Glutamatergic neuron (in vitro differentiated cells): ENCODE data around the gene TBC1D19. TPM values are rescaled to one million over a fixed set of nuclear protein-coding genes. Genes with fewer than 3 reads are reported as not detected.

ENCODE experiments used
- DNase-seq: peaks from one replicate; pipeline ENCODE4 v3.0.0; 2022
- H3K27ac Mint-ChIP-seq: one replicate; pipeline ENCODE4 v1.8.0; 2020; ENCODE audit warnings: mild to moderate bottlenecking, mixed read lengths, inconsistent platforms; ENCODE audit not compliant: unreplicated experiment
- H3K27me3 Mint-ChIP-seq: one replicate; pipeline ENCODE4 v1.8.0; 2020; ENCODE audit warnings: mild to moderate bottlenecking, moderate library complexity, mixed read lengths, inconsistent platforms; ENCODE audit not compliant: unreplicated experiment
- H3K36me3 Mint-ChIP-seq: one replicate; pipeline ENCODE4 v1.8.0; 2020; ENCODE audit warnings: mild to moderate bottlenecking, mixed read lengths, inconsistent platforms; ENCODE audit not compliant: unreplicated experiment
- H3K4me1 Mint-ChIP-seq: one replicate; pipeline ENCODE4 v1.8.0; 2020; ENCODE audit warnings: mild to moderate bottlenecking, low read depth, mixed read lengths, inconsistent platforms; ENCODE audit not compliant: unreplicated experiment
- H3K4me3 Mint-ChIP-seq: one replicate; pipeline ENCODE4 v1.8.0; 2020; ENCODE audit warnings: mild to moderate bottlenecking, mixed read lengths, inconsistent platforms; ENCODE audit not compliant: unreplicated experiment
- H3K9me3 Mint-ChIP-seq: one replicate; pipeline ENCODE4 v1.8.0; 2020; ENCODE audit warnings: mild to moderate bottlenecking, moderate library complexity, mixed read lengths, inconsistent platforms; ENCODE audit not compliant: unreplicated experiment
- CTCF ChIP-seq: fragments of 200-600 bp; sonication (generic); IDR thresholded peaks from one replicate; pipeline ENCODE4 v1.5.0; 2021; ENCODE audit not compliant: partially characterized antibody, unreplicated experiment
- total RNA-seq: library from RNA; stranded (reverse); fragmentation: NEBNext Ultra II Directional; extraction: Animal tissue kit (Norgen Biotek cat#: 25700); gene quantifications from one replicate; pipeline ENCODE4 v1.2.1, GENCODE V29; 2021; ENCODE audit not compliant: unreplicated experiment

TBC1D19 gene
- total RNA-seq, 1 donor from 2014 or later: 21.2 TPM

DNA sequence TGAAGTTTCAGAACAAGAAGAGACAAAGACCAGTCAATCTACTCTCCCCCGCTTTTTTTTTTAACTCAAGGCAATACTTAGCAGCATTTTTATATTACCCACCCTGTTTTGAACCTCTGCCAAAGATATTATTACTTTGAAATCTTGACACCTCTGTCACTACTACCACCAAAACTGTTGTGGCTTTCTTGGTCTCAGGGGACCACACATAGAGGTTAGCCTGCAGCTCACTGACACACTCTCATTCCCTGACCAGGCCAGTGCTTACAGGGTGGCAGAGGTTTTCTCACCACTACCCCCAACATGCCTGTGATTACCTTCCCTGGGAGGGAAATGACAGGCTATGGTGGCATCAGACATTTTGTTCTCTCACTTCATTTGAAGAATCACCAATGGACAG, 139.3 kb downstream of the TBC1D19 start:
- Mint-ChIP-seq H3K9me3 (peaks cover 5% of the 10 kb centered on the region), H3K27me3 (no peaks in the 10 kb centered on the region), H3K4me3 (no peak overlapping the region), H3K36me3 (no peaks in the 10 kb centered on the region), H3K4me1 (no peaks in the 10 kb centered on the region), H3K27ac (no peak overlapping the region)
- TF ChIP-seq CTCF: no peak
- DNase-seq: no peak

GRCh38 chr4:26724534-26724933, 140.7 kb downstream of the TBC1D19 start:
- no peak for TF ChIP-seq CTCF
- no peaks in the 10 kb centered on the region for H3K4me1 Mint-ChIP-seq
- peaks cover 3% of the 10 kb centered on the region for H3K9me3 Mint-ChIP-seq
- no peaks in the 10 kb centered on the region for H3K27me3 Mint-ChIP-seq
- H3K4me3 Mint-ChIP-seq: no peak overlapping the region
- H3K36me3 Mint-ChIP-seq: no peaks in the 10 kb centered on the region
- DNase-seq: no peak
- no peak overlapping the region for H3K27ac Mint-ChIP-seq

GRCh38 chr4:26726655-26727387, 142.9 kb downstream of the TBC1D19 start:
- no peak for DNase-seq
- no peak overlapping the region for H3K4me3 Mint-ChIP-seq
- H3K27ac Mint-ChIP-seq: no peak overlapping the region
- H3K9me3 Mint-ChIP-seq: peaks cover 3% of the 10 kb centered on the region
- TF ChIP-seq CTCF: no peak
- H3K4me1 Mint-ChIP-seq: no peaks in the 10 kb centered on the region
- H3K27me3 Mint-ChIP-seq: no peaks in the 10 kb centered on the region
- no peaks in the 10 kb centered on the region for H3K36me3 Mint-ChIP-seq

DNA sequence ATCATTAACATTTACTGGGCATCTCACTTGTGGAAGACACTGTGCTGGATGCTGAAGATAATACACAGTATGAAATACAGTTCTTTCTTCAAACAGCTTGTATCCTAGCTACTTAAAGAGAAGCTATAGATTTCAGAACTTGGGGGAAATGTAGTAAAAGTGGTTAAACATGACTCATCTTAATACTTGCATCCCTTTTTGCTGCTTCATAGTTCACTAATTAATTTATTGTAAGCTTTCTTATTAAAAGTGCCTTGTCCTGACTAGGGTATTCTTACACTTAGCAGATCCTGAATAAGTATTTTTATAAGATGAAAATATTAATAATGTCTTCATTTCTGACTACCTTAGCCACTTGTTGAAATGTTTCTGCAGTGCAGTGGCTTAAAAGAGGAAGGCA, 144.0 kb downstream of the TBC1D19 start:
- DNase-seq: no peak
- no peaks in the 10 kb centered on the region for H3K4me1 Mint-ChIP-seq
- H3K9me3 Mint-ChIP-seq: peaks cover 3% of the 10 kb centered on the region
- no peak for TF ChIP-seq CTCF
- no peak overlapping the region for H3K4me3 Mint-ChIP-seq
- no peak overlapping the region for H3K27ac Mint-ChIP-seq
- H3K36me3 Mint-ChIP-seq: no peaks in the 10 kb centered on the region
- H3K27me3 Mint-ChIP-seq: no peaks in the 10 kb centered on the region

DNA sequence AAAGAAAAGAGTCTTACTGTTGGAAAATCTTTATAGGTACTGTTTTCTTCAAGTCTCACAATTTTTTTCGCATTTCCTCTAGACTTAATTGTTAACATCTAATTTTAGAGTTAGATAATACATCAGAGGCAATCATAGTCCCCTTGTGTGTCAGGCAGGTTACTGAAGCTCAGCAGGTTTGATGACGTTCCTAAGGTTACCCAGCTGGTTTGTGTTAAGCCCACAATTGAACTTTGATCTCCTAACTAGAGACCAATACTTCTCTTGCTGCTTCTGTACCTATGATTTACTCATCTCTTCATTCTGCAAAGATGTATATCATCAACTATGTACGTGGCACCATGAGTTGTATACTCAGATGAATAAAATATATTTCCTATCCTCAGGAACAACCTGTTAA, 145.1 kb downstream of the TBC1D19 start:
- no peaks in the 10 kb centered on the region for H3K9me3 Mint-ChIP-seq
- no peak for TF ChIP-seq CTCF
- no peaks in the 10 kb centered on the region for H3K27me3 Mint-ChIP-seq
- H3K27ac Mint-ChIP-seq: no peak overlapping the region
- no peak for DNase-seq
- no peaks in the 10 kb centered on the region for H3K4me1 Mint-ChIP-seq
- no peak overlapping the region for H3K4me3 Mint-ChIP-seq
- no peaks in the 10 kb centered on the region for H3K36me3 Mint-ChIP-seq
